OCI-LY7 (cell line): Measurements from ENCODE around the gene GBF1.

Experiments
- CTCF ChIP-seq: fragments of 200-600 bp; sonication (generic); conservative IDR thresholded peaks from 2 replicates; pipeline ENCODE4 v1.5.1; 2014; ENCODE audit warnings: mild to moderate bottlenecking, antibody characterized with exemption, low read length, moderate library complexity, mixed read lengths
- EZH2phosphoT487 ChIP-seq: fragments of 200-600 bp; sonication (generic); IDR thresholded peaks from 2 replicates; pipeline ENCODE4 v1.6.1; 2018; ENCODE audit warnings: low read depth, borderline replicate concordance, mild to moderate bottlenecking, mixed run types, antibody characterized with exemption, low read length, moderate library complexity, mixed read lengths

GRCh38 chr10:102266670-102267069 is 21.3 kb downstream of the GBF1 start:
- no peak for TF ChIP-seq CTCF
- TF ChIP-seq EZH2phosphoT487, result no peak
